ENCODE measurements around the gene KHDC1L. TPM values are rescaled to one million over a fixed set of nuclear protein-coding genes. Genes with fewer than 3 reads are reported as not detected.
"Not testable (repeated sequence)": the region's sequence is repeated elsewhere in the genome, so short reads cannot be mapped to it uniquely, and the experiment has no call there.

Gene KHDC1L
- total RNA-seq (2022) (not detected in 2 replicates), Bru-seq, nascent RNA (percentile 31 among the genes with signal in this experiment), BruChase-seq, experiment 1, labeled RNA remaining after a 6-hour chase (percentile 17 among the genes with signal in this experiment), BruChase-seq, experiment 2, labeled RNA remaining after a 2-hour chase (not detected)
- long read RNA-seq, result 0 reads

- no peaks in the 10 kb centered on the region for H3K36me3 Mint-ChIP-seq (ENCODE audit: insufficient read depth, unreplicated experiment)
Observed at GRCh38 chr6:73225396-73225795, at the start of gene KHDC1L. Gene KHDC1L (minus strand): TSS chr6:73225496. CDS start chr6:73225408, 88 bp downstream.

GRCh38 chr6:73269296-73269695 is 44.0 kb upstream of the KHDC1L start:
- H3K9me3 Mint-ChIP-seq (ENCODE audit: low read depth, unreplicated experiment); CTCF ChIA-PET; H3K27me3 Mint-ChIP-seq (ENCODE audit: unreplicated experiment); DNase-seq; H3K27ac Mint-ChIP-seq (ENCODE audit: unreplicated experiment); BruUV-seq (replicated peaks); H3K36me3 Mint-ChIP-seq (ENCODE audit: insufficient read depth, unreplicated experiment); H3K4me1 Mint-ChIP-seq (ENCODE audit: low read depth, unreplicated experiment); H3K4me3 Mint-ChIP-seq (ENCODE audit: low read depth, unreplicated experiment); intact Hi-C loops (cut with micrococcal nuclease; ENCODE audit: unreplicated experiment): not testable (repeated sequence)

More at GRCh38 chr6:73225396-73225795, at the start of gene KHDC1L:
- no peak within 1 kb of the TSS for H3K4me3 Mint-ChIP-seq (ENCODE audit: low read depth, unreplicated experiment)
- intact Hi-C loops (cut with micrococcal nuclease; ENCODE audit: unreplicated experiment), result no loop called here
- H3K4me1 Mint-ChIP-seq (ENCODE audit: low read depth, unreplicated experiment), result no peaks in the 10 kb centered on the region
- no peak for TF ChIP-seq CTCF (IDR thresholded peaks at IDR 0.05; ENCODE audit: unreplicated experiment)
- H3K9me3 Mint-ChIP-seq (ENCODE audit: low read depth, unreplicated experiment), result no peaks in the 10 kb centered on the region
- BruUV-seq (replicated peaks), result no TSS peak
- no peak within 1 kb of the TSS for H3K27ac Mint-ChIP-seq (ENCODE audit: unreplicated experiment)
- CTCF ChIA-PET, result no interaction called here
- DNase-seq, result no peak
- no peaks in the 10 kb centered on the region for H3K27me3 Mint-ChIP-seq (ENCODE audit: unreplicated experiment)

GRCh38 chr6:73268896-73269295 is 43.6 kb upstream of the KHDC1L start:
- intact Hi-C loops (cut with micrococcal nuclease; ENCODE audit: unreplicated experiment); H3K4me3 Mint-ChIP-seq (ENCODE audit: low read depth, unreplicated experiment); DNase-seq; CTCF ChIA-PET; BruUV-seq (replicated peaks); H3K27me3 Mint-ChIP-seq (ENCODE audit: unreplicated experiment); H3K27ac Mint-ChIP-seq (ENCODE audit: unreplicated experiment); H3K9me3 Mint-ChIP-seq (ENCODE audit: low read depth, unreplicated experiment); H3K36me3 Mint-ChIP-seq (ENCODE audit: insufficient read depth, unreplicated experiment): not testable (repeated sequence)
- peaks cover 11% of the 10 kb centered on the region for H3K4me1 Mint-ChIP-seq (ENCODE audit: low read depth, unreplicated experiment)

- Mint-ChIP-seq H3K36me3 (ENCODE audit: insufficient read depth, unreplicated experiment) (peaks cover 10% of the 10 kb centered on the region), H3K27ac (ENCODE audit: unreplicated experiment) (no peak overlapping the region), H3K9me3 (ENCODE audit: low read depth, unreplicated experiment) (no peaks in the 10 kb centered on the region), H3K4me1 (ENCODE audit: low read depth, unreplicated experiment) (peaks cover 24% of the 10 kb centered on the region), H3K27me3 (ENCODE audit: unreplicated experiment) (no peaks in the 10 kb centered on the region), H3K4me3 (ENCODE audit: low read depth, unreplicated experiment) (no peak overlapping the region)
- intact Hi-C loops (cut with micrococcal nuclease; ENCODE audit: unreplicated experiment), result no loop called here
- no TSS peak for BruUV-seq (replicated peaks)
- TF ChIP-seq CTCF (IDR thresholded peaks at IDR 0.05; ENCODE audit: unreplicated experiment), result no peak
- no peak for DNase-seq
- CTCF ChIA-PET, result interaction anchor here (0.6 kb wide), 1 partner anchor 11 kb away, joined by 5 read pairs; no protein-coding TSS in a partner anchor
Observed at GRCh38 chr6:73264446-73264845, 39.1 kb upstream of the KHDC1L start.

- CTCF ChIA-PET, result interaction anchor here (0.6 kb wide), 1 partner anchor 10 kb away, joined by 5 read pairs; no protein-coding TSS in a partner anchor
- H3K9me3 Mint-ChIP-seq (ENCODE audit: low read depth, unreplicated experiment), result no peaks in the 10 kb centered on the region
- no peak for DNase-seq
Observed at GRCh38 chr6:73263570-73263909, 38.2 kb upstream of the KHDC1L start.

More at GRCh38 chr6:73263570-73263909, 38.2 kb upstream of the KHDC1L start:
- Mint-ChIP-seq H3K4me1 (ENCODE audit: low read depth, unreplicated experiment) (peaks cover 24% of the 10 kb centered on the region), H3K36me3 (ENCODE audit: insufficient read depth, unreplicated experiment) (peaks cover 10% of the 10 kb centered on the region), H3K27me3 (ENCODE audit: unreplicated experiment) (no peaks in the 10 kb centered on the region), H3K4me3 (ENCODE audit: low read depth, unreplicated experiment) (peak overlapping the region; percentile 67), H3K27ac (ENCODE audit: unreplicated experiment) (no peak overlapping the region)
- no TSS peak for BruUV-seq (replicated peaks)
- TF ChIP-seq CTCF (IDR thresholded peaks at IDR 0.05; ENCODE audit: unreplicated experiment), result peak; percentile 6
- intact Hi-C loops (cut with micrococcal nuclease; ENCODE audit: unreplicated experiment), result no loop called here
